ENCODE measurements around the gene PTPRM. TPM values are rescaled to one million over a fixed set of nuclear protein-coding genes. Genes with fewer than 3 reads are reported as not detected.

The PTPRM gene
- total RNA-seq, 1 experiment from 2014 or later: 11.1 TPM

DNA sequence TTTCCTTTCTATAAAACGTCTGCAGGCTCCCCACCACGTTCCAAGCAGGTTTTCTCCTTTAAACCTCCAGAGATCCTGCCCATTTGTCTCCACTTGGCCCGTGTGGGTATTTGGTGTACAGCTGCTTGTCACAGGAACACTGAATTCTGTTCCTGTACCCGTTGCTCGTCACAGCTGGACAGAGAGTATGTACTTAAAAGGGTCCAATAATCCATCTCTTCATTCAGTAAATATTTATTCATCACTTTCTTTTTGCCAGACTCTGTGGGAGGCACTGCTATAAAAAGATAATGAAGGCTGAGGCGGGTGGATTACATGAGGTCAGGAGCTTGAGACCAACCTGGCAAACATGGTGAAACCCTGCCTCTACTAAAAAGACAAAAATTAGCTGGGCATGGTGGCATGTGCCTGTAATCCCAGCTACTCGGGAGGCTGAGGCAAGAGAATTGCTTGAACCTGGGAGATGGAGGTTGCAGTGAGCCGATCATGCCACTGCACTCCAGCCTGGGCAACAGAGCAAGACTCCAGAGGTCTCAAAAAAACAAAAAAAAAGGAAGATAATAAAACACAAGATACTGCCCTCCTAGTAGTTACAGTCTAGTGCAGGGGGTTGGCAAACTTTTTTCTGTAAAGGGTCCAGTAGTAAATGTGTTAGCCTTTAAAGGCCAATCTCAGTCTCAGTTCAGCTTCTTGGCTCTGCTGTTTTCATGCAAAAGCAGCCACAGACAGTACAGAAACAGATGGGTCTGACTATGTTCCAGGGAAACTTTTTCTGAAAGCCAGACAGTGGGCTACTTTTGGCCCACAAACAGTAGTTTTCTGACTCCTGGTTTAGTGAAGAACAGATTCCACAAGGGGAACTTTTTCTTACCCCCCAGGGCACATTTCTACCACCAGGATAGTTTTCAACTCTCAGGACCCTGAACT lies 732.2 kb downstream of the PTPRM start:
- ATAC-seq (no peak), DNase-seq (ENCODE audit: low spot score) (no peak)
- ChIA-PET CTCF (no interaction called here), POLR2A (interaction anchor here (0.6 kb wide), 1 partner anchor 231 kb away, joined by 5 read pairs; no protein-coding TSS in a partner anchor)
- Mint-ChIP-seq H3K9me3 (no peaks in the 10 kb centered on the region), H3K27ac (no peak overlapping the region), H3K36me3 (no peaks in the 10 kb centered on the region), H3K4me3 (no peak overlapping the region), H3K4me1 (no peaks in the 10 kb centered on the region), H3K27me3 (ENCODE audit: low read depth) (no peaks in the 10 kb centered on the region)
- TF ChIP-seq ATF1 (CRISPR knock-in tag; IDR thresholded peaks at IDR 0.05) (no peak), NR2C2 (CRISPR knock-in tag; IDR thresholded peaks at IDR 0.05) (no peak), IRF2 (CRISPR knock-in tag; IDR thresholded peaks at IDR 0.05; ENCODE audit: borderline replicate concordance, low read depth) (no peak)
- TF ChIP-seq, protein P1, sequence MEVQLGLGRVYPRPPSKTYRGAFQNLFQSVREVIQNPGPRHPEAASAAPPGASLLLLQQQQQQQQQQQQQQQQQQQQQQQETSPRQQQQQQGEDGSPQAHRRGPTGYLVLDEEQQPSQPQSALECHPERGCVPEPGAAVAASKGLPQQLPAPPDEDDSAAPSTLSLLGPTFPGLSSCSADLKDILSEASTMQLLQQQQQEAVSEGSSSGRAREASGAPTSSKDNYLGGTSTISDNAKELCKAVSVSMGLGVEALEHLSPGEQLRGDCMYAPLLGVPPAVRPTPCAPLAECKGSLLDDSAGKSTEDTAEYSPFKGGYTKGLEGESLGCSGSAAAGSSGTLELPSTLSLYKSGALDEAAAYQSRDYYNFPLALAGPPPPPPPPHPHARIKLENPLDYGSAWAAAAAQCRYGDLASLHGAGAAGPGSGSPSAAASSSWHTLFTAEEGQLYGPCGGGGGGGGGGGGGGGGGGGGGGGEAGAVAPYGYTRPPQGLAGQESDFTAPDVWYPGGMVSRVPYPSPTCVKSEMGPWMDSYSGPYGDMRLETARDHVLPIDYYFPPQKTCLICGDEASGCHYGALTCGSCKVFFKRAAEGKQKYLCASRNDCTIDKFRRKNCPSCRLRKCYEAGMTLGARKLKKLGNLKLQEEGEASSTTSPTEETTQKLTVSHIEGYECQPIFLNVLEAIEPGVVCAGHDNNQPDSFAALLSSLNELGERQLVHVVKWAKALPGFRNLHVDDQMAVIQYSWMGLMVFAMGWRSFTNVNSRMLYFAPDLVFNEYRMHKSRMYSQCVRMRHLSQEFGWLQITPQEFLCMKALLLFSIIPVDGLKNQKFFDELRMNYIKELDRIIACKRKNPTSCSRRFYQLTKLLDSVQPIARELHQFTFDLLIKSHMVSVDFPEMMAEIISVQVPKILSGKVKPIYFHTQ (CRISPR knock-in tag; IDR thresholded peaks at IDR 0.05): no peak

DNA sequence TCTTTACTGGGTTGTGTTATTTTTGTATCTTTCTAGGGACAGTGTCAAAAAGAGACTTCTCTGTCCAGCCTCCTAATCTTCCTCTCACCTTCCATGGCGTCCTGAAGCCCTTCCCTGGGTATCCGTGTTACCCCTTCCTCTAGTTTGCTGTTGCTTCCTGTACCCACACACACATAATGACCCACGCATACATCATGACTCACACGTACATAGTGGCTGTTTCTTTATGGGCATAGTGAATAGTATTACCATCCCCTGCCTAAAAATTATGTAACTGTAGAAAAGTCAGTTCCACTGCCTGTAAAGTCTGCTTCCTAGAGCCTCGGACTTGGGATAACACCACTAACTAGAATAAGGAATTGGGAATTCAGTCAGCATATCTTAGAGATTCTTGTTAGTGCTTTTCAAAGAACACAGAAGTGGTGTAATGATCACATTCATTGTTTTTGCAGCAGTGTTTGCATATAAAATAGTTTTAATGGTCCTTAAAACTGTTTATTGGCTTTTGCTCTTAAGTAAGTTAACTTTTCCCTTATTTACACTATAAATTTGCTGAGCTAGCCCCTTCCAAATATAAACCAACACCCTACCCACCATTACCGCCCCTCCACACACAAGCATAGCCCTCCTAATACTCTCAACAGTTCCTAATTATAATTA lies 733.8 kb downstream of the PTPRM start:
- POLR2A ChIA-PET: no interaction called here
- no peaks in the 10 kb centered on the region for H3K27me3 Mint-ChIP-seq (ENCODE audit: low read depth)
- TF ChIP-seq, protein P2, sequence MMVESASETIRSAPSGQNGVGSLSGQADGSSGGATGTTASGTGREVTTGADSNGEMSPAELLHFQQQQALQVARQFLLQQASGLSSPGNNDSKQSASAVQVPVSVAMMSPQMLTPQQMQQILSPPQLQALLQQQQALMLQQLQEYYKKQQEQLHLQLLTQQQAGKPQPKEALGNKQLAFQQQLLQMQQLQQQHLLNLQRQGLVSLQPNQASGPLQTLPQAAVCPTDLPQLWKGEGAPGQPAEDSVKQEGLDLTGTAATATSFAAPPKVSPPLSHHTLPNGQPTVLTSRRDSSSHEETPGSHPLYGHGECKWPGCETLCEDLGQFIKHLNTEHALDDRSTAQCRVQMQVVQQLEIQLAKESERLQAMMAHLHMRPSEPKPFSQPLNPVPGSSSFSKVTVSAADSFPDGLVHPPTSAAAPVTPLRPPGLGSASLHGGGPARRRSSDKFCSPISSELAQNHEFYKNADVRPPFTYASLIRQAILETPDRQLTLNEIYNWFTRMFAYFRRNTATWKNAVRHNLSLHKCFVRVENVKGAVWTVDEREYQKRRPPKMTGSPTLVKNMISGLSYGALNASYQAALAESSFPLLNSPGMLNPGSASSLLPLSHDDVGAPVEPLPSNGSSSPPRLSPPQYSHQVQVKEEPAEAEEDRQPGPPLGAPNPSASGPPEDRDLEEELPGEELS (CRISPR knock-in tag; IDR thresholded peaks at IDR 0.05): no peak
- no peak for TF ChIP-seq ZNF232 (CRISPR knock-in tag; IDR thresholded peaks at IDR 0.05)
- TF ChIP-seq, protein P3, sequence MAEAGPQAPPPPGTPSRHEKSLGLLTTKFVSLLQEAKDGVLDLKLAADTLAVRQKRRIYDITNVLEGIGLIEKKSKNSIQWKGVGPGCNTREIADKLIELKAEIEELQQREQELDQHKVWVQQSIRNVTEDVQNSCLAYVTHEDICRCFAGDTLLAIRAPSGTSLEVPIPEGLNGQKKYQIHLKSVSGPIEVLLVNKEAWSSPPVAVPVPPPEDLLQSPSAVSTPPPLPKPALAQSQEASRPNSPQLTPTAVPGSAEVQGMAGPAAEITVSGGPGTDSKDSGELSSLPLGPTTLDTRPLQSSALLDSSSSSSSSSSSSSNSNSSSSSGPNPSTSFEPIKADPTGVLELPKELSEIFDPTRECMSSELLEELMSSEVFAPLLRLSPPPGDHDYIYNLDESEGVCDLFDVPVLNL (CRISPR knock-in tag; IDR thresholded peaks at IDR 0.05; ENCODE audit: borderline replicate concordance, low read depth): no peak
- DNase-seq (ENCODE audit: low spot score) (no peak), ATAC-seq (no peak)
- H3K4me1 Mint-ChIP-seq: no peaks in the 10 kb centered on the region
- no peaks in the 10 kb centered on the region for H3K9me3 Mint-ChIP-seq
- CTCF ChIA-PET: no interaction called here
- H3K36me3 Mint-ChIP-seq: no peaks in the 10 kb centered on the region
- H3K4me3 Mint-ChIP-seq: no peak overlapping the region
- H3K27ac Mint-ChIP-seq: no peak overlapping the region

DNA sequence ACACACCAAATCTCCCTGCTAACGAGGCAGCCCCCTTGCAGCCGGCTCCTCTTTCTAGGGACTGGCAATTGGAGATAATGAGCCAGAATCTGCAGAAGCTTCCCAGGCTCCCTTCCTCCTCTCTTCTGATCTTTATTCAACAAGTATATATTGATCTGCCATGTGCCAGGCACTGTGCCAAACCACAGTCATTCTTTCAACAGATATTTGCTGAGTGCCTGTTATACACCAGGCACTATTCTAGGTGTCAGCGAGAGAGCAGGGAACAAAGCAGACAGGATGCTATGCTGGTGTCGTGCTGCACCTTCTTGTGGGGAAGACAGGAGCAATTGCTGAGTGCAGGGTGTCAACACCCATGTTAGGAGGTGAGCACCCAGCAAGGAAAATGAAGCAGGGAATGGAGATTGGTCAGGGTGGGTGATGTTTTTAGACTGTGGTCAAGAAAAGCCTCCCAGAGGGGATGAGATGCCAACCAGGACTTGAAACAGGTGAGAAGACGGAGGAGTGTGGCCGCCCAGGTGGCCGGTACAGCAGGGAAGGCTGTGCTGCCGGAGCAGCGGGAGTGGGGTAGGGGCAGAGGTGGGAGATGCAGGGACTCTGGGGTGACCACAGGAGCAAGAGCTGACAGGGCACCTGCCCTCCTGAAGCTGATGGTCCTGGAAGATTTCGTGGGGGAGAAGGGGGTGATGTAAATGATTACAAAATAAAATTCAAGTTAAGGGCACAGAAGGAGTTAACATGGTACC lies 734.5 kb downstream of the PTPRM start:
- ChIA-PET POLR2A (interaction anchor here (0.6 kb wide), 1 partner anchor 460 kb away, joined by 3 read pairs; no protein-coding TSS in a partner anchor), CTCF (no interaction called here)
- no peaks in the 10 kb centered on the region for H3K9me3 Mint-ChIP-seq
- no peak overlapping the region for H3K27ac Mint-ChIP-seq
- H3K36me3 Mint-ChIP-seq: no peaks in the 10 kb centered on the region
- no peak overlapping the region for H3K4me3 Mint-ChIP-seq
- ATAC-seq: no peak
- H3K27me3 Mint-ChIP-seq (ENCODE audit: low read depth): no peaks in the 10 kb centered on the region
- DNase-seq (ENCODE audit: low spot score): no peak
- H3K4me1 Mint-ChIP-seq: no peaks in the 10 kb centered on the region
- TF ChIP-seq, protein P4, sequence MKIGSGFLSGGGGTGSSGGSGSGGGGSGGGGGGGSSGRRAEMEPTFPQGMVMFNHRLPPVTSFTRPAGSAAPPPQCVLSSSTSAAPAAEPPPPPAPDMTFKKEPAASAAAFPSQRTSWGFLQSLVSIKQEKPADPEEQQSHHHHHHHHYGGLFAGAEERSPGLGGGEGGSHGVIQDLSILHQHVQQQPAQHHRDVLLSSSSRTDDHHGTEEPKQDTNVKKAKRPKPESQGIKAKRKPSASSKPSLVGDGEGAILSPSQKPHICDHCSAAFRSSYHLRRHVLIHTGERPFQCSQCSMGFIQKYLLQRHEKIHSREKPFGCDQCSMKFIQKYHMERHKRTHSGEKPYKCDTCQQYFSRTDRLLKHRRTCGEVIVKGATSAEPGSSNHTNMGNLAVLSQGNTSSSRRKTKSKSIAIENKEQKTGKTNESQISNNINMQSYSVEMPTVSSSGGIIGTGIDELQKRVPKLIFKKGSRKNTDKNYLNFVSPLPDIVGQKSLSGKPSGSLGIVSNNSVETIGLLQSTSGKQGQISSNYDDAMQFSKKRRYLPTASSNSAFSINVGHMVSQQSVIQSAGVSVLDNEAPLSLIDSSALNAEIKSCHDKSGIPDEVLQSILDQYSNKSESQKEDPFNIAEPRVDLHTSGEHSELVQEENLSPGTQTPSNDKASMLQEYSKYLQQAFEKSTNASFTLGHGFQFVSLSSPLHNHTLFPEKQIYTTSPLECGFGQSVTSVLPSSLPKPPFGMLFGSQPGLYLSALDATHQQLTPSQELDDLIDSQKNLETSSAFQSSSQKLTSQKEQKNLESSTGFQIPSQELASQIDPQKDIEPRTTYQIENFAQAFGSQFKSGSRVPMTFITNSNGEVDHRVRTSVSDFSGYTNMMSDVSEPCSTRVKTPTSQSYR (CRISPR knock-in tag; IDR thresholded peaks at IDR 0.05): no peak
- no peak for TF ChIP-seq RELA (CRISPR knock-in tag; IDR thresholded peaks at IDR 0.05; ENCODE audit: borderline replicate concordance)
- TF ChIP-seq NR3C1 (CRISPR knock-in tag; conservative IDR thresholded peaks at IDR 0.05; ENCODE audit: low read depth): no peak
- TF ChIP-seq KAT7 (CRISPR knock-in tag; IDR thresholded peaks at IDR 0.05; ENCODE audit: borderline replicate concordance): no peak
- TF ChIP-seq JAZF1 (CRISPR knock-in tag; IDR thresholded peaks at IDR 0.05): no peak
- TF ChIP-seq, protein P5, sequence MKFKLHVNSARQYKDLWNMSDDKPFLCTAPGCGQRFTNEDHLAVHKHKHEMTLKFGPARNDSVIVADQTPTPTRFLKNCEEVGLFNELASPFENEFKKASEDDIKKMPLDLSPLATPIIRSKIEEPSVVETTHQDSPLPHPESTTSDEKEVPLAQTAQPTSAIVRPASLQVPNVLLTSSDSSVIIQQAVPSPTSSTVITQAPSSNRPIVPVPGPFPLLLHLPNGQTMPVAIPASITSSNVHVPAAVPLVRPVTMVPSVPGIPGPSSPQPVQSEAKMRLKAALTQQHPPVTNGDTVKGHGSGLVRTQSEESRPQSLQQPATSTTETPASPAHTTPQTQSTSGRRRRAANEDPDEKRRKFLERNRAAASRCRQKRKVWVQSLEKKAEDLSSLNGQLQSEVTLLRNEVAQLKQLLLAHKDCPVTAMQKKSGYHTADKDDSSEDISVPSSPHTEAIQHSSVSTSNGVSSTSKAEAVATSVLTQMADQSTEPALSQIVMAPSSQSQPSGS (CRISPR knock-in tag; IDR thresholded peaks at IDR 0.05; ENCODE audit: borderline replicate concordance, low read depth): no peak
- TF ChIP-seq, protein P6, sequence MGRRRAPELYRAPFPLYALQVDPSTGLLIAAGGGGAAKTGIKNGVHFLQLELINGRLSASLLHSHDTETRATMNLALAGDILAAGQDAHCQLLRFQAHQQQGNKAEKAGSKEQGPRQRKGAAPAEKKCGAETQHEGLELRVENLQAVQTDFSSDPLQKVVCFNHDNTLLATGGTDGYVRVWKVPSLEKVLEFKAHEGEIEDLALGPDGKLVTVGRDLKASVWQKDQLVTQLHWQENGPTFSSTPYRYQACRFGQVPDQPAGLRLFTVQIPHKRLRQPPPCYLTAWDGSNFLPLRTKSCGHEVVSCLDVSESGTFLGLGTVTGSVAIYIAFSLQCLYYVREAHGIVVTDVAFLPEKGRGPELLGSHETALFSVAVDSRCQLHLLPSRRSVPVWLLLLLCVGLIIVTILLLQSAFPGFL (CRISPR knock-in tag; IDR thresholded peaks at IDR 0.05; ENCODE audit: borderline replicate concordance): no peak
- TF ChIP-seq ZNF263 (CRISPR knock-in tag; IDR thresholded peaks at IDR 0.05; ENCODE audit: low read depth): no peak
- TF ChIP-seq ZNF232 (CRISPR knock-in tag; IDR thresholded peaks at IDR 0.05): no peak
- no peak for TF ChIP-seq MYBL2 (CRISPR knock-in tag; IDR thresholded peaks at IDR 0.05)
